Skin of body (tissue), 2 donors: Measurements from ENCODE around the gene CCDC47. TPM values are rescaled to one million over a fixed set of nuclear protein-coding genes. Genes with fewer than 3 reads are reported as not detected.
"Not testable (repeated sequence)": the region's sequence is repeated elsewhere in the genome, so short reads cannot be mapped to it uniquely, and the experiment has no call there.

ENCODE experiments used
- DNase-seq: peaks from one replicate; lab custom pipeline; 2025; lab: John Stamatoyannopoulos, UW
- total RNA-seq: library from RNA; depleted of rRNA; stranded (reverse); fragments of >200 nt; gene quantifications from one replicate; pipeline ENCODE4 v1.2.3, GENCODE V29; 2014

CCDC47 gene
- total RNA-seq, 1 donor from 2014 or later, result 67.2 TPM

- DNase-seq, result no peak
These were observed 37.7 kb downstream of the CCDC47 start for GRCh38 chr17:63735691-63736090.

DNA sequence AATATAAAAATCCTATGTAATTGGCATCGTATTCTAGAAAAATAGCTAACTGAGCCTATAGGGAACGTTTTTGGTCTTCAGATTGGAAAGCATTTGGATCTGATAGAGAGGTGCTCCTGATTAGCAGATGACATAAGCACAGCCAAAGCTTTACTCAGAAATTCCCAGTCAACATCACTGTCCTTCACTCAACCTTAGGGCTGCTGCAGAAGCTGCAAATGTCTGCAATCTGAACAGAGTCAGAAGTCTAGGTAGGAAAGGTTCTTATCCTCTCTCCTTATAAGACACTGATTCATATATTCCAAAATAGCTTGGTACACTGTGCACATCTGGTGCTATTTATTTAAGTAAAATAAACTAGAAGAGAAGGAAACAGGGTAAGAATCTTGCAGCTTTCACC is 51.0 kb downstream of the CCDC47 start:
- no peak for DNase-seq

DNA sequence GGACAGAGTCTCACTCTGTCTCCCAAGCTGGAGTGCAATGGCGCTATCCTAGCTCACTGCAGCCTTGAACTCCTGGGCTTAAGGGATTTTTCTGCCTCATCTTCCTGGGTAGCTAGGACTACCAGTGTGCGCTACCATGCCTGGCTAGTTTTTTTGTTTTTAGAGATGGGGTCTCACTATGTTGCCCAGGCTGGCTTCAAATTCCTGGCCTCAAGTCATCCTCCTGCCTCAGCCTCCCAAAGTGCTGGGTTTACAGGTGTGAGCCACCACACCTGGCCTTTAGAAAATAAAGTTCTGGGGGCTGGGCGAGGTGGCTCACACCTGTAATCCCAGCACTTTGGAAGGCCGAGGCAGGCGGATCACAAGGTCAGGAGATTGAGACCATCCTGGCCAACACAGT is 53.2 kb downstream of the CCDC47 start:
- DNase-seq, result not testable (repeated sequence)

GRCh38 chr17:63718988-63719387 is 54.4 kb downstream of the CCDC47 start:
- no peak for DNase-seq

DNA sequence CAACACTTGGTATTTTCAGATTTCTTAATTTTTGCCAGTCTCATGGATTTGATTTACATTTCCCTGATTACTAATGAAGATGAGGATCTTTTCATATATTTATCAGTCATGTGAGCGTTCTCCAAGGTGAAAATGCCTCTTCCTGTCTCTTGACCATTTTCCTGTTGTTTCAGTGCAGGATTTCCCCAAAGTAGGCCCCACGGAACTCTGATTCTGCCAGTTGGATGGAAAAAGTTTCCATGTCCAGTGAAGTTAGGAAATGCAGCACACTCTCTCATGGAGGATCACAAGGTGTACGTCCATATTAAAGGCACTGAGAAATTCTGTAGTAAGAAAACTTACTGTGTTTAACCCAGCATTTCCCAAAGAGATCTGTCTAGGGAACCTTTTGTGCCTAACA is 57.0 kb downstream of the CCDC47 start:
- no peak for DNase-seq

GRCh38 chr17:63714550-63715277 is 58.7 kb downstream of the CCDC47 start:
- no peak for DNase-seq

DNA sequence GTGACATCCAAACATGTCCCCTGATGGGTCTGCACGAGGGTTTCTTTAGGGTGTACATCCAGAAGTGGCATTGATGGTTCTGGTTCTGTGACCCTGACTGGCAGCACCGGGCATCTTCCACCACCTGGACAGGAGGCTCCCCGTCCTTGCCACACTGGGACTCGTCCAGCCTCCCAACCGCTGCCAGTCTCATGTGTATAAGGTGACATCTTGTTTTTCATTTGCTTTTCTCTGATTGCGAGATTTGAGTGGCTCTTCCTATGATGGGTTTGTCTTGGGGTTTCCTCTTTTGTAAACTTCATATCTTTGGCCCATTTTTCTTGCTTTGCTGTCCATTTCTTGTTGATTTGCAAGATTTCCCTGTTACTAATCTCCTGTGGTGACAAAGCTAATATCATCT is 64.3 kb downstream of the CCDC47 start:
- DNase-seq, result no peak

DNA sequence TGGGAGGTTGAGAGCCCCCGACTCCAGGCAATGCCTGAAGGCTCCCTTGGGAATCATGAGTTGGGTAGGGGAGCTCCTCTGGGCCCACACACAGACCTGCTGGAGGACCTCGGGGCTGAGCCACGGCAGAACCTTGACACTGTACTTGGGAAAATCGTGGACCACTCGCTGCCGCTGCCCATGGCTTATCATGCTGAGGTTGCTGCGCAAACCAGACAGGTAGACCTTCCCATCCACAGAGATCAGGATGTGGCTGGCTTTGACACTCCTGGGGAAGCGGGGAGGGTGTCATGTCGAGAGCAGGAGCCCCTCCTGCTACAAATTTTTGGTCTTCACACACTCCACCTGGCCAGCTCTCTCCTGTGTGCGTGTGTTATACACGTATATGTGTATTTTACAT is 66.2 kb downstream of the CCDC47 start:
- DNase-seq, result no peak

GRCh38 chr17:63706336-63707082 is 66.9 kb downstream of the CCDC47 start:
- DNase-seq, result no peak

DNA sequence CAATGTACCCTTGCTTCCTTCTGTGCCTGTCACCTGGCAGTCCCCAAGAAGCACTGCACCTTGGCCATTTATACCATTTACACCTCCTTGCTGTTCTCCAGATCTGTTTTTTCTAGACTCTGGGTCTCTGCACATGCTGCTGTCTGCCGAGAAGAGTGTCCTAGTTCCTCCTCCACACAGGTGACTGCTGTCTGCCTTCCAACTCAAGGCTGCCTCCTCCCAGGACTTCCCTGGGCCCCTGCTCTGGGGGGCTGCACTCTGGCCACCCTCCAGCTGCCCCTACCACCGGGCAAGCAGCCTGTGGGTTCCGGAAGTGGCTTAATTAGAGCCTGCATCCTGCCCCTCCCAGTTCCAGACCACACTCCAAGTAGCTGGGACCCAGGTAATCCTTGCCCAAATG is 67.7 kb downstream of the CCDC47 start:
- DNase-seq, result no peak

GRCh38 chr17:63704836-63705235 is 68.6 kb downstream of the CCDC47 start:
- DNase-seq, result no peak

- DNase-seq, result no peak
These were observed 69.2 kb downstream of the CCDC47 start for GRCh38 chr17:63704259-63704576.

DNA sequence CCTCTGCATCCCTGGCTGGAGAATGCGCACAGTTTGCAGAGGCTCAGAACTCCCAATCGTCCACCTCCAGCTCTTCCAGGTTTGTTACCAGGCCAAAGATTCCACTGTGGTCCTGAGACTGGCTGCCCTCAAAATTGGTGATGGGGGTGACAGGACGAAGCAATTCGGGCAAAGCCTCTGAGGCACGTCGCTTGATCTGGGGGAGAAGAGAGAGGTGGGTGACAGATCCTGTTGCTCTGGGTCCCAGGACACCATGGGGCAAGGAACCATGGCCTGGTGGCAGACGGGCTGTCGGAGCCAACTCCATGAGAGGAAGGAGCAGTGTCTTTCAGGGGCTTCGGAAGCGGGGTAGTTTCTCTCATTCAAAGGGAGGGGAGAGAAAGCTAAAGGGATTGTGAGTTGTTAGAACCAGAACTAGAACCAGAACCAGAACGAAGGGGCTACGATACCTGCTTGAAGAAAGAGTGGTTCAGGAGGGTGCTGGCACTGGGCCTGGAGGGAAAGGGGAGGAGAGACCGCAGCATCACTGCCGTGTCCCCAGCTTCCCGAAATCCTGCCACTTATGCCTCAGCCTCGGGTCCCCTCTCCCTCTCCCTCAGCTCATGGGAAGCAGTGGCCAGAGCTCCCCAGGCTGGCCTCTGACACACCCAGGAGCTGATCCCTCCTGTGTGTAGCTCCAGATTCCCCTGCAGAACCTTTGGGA is 69.7 kb downstream of the CCDC47 start:
- no peak for DNase-seq

DNA sequence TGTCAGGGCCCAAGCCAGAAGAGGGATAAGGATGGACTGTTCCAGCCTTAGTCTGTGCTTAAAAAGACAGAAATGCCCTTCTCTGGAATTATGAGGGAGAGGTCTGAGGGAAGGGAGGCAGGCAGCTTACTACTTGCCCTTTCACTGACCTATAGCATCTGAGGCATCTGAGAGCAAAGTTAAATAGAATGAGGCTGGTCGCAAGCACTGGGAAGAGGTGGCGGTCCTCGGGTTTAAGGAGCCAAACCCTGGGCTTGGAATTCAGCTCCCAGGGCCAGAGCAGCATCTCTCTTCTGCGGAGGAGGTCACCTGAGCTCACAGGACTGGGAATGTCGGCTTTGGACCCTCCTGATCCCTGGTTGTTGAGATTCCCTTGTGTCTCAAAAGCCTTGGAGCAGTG is 70.4 kb downstream of the CCDC47 start:
- DNase-seq, result no peak

DNA sequence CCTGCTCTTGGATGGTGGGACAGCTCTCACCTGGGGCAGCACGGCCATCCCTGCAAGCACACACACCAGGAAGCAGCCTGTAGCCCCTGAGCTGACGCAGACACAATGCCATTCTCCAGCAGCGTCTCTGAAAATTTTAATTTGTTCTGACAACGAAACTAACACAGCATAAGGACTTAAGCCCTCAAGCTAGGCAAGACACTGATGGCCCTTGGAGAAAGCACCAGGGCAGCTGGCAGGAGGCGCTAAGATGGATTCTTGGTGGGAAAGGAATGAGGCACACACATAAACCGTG is 70.7 kb downstream of the CCDC47 start:
- no peak for DNase-seq

- DNase-seq, result no peak
These were observed 71.3 kb downstream of the CCDC47 start for GRCh38 chr17:63701868-63702720.

DNA sequence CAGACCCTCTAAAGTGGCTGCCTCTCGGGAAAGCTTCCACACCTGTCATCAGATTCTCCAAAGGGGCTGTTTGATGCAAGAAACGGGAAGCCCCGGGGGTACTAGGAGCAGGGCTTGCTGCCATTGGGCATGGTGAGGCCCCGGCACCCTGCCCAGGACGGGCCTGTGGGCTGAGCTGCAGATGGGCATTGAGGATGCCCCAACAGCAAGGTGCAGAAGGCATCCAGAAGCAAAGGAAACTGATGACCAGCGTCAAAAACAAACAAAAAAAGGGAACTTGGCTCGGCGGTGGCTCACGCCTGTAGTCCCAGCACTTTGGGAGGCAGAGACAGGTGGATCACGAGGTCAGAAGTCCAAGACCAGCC is 72.0 kb downstream of the CCDC47 start:
- no peak for DNase-seq

DNA sequence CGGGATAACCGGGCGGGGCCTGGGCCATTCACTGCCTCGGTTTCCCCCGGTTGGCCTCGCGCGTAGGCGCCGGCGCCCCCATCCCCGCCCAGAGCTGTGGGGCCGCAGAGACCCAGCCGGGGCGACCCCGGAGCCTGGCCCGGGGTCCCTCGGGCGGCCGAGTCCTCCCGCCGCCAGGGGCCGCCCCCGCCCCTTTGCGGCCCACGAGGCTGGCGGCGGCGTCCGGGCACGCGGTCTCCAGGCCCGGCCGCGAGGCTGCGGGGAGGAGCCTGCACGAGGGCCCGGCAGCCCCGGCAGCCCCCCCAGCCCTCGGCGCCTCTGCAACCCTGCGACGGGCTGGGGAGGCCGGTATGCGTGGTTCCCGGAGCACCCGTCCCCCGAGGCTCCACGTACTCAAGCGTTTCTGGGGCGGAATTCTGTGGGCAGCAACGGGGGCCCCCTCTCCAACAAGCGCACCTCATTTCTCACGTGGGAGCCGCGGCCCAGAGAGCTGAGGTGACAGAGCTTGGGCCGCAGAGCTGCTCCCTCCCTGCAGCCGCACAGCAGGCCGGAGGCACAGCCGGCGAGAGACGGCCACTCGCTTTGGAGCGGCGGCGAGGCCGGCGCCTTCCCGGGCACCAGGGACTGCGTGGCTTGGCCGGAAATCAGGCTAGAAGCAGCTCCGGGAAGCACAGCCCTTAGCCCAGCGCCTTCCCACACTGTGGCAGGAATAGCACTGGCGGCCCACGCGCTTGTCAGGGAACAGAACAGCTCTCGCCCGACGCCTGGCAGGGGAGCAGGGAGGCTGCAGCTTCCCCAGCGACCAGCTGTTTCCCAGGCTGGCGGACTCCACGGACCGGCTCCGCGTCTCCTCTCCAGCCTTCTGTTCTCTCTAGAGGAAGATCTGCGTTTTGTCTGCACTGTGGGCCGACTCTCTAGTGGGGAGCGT is 72.6 kb downstream of the CCDC47 start:
- DNase-seq, result no peak

DNA sequence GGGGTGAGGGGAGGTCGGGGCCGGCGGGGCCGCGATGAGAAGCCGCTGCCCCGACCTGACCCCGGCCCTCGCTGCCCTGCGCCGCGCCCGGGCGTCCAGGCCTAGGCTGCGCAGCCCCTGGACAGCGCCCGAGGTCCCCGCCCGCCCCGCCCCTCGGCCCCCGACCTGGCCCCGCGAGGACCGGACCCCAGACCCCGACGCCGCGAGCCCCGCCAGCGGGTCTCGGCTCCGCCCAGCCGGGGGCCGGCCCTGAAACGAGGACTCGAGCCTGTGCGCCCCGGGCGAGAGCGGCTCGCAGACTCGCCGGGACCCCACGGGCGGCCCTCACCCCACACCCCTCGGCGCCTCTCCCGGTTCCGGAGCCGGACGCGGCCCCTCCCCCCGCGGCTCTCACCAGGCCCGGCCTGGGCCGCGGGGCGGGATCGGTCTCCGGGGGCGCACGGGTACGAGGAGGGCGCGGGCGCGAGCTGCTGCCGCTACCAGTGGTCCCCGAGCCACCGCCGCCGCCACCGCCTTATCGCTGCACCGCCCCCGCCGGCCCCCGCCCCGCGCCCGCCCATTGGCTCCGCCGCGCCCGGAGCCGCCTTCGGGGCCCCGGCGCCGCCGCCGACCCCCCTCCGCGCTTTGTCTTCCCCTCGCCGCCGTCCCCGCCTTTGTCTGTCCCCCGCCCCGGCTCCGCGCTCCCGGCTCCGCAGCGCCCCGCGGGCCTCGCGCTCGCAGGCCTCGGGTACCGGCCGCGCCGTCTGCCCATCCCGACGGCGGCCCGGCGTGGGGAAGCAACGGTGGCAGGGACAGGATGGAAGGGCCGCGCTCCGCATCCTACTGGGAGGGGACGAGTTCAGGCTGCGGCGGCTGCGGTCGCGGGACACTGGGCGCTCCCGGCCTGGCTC is 73.5 kb downstream of the CCDC47 start, which contains the start of gene LIMD2:
LIMD2 (minus strand) TSS at position 488 of the 890 bp plus-strand sequence. CDS start 827 bp downstream, outside the sequence.
- DNase-seq, result no peak
